Fibroblast of lung (primary cell): ENCODE results near the gene PRKAR1B. TPM values are rescaled to one million over a fixed set of nuclear protein-coding genes. Genes with fewer than 3 reads are reported as not detected.

Experiments used
- DNase-seq, 2 donors: peaks; one replicate each; pipeline versions ENCODE4 v3.0.0 to v3.0.0-alpha.2; 2010; ENCODE audit warnings: low read depth in 2 of 2
- H2AFZ ChIP-seq: 2 replicates; pipeline ENCODE4 v1.5.1; 2012; ENCODE audit warnings: low read length, control low read depth, inconsistent platforms
- H3K27ac ChIP-seq: 2 replicates; pipeline ENCODE4 v1.5.1; 2011; ENCODE audit warnings: low read length, control low read depth; ENCODE audit not compliant: insufficient read depth
- H3K27me3 ChIP-seq: 2 replicates; pipeline ENCODE4 v1.5.1; 2011; ENCODE audit warnings: mild to moderate bottlenecking, low read length; ENCODE audit not compliant: control insufficient read depth, insufficient read depth
- H3K36me3 ChIP-seq: 2 replicates; pipeline ENCODE4 v1.5.1; 2011; ENCODE audit warnings: low read length; ENCODE audit not compliant: control insufficient read depth, insufficient read depth
- H3K4me1 ChIP-seq: 2 replicates; pipeline ENCODE4 v1.5.1; 2011; ENCODE audit warnings: low read length; ENCODE audit not compliant: control insufficient read depth, insufficient read depth; ENCODE audit errors: extremely low read depth
- H3K4me2 ChIP-seq: 2 replicates; pipeline ENCODE4 v1.5.1; 2011; ENCODE audit warnings: low read length, control low read depth; ENCODE audit not compliant: insufficient read depth; ENCODE audit errors: extremely low read depth
- H3K4me3 ChIP-seq, 4 experiments: fragments of 200-600 bp in 1 of 4; sonication (generic) in 1 of 4; replicated peaks in 1 of 4; 2 replicates each; pipeline ENCODE4 v1.5.1; 2011 to 2016; ENCODE audit warnings: low read length in 4 of 4, low read depth in 3 of 4, mild to moderate bottlenecking in 3 of 4, control low read depth in 2 of 4, inconsistent platforms in 1 of 4, mixed read lengths in 1 of 4; ENCODE audit not compliant: insufficient read depth in 1 of 4; ENCODE audit errors: control extremely low read depth in 1 of 4
- H3K79me2 ChIP-seq: 2 replicates; pipeline ENCODE4 v1.5.1; 2012; ENCODE audit warnings: mild to moderate bottlenecking, low read length, inconsistent platforms; ENCODE audit not compliant: control insufficient read depth, insufficient read depth
- H3K9ac ChIP-seq: 2 replicates; pipeline ENCODE4 v1.5.1; 2011; ENCODE audit warnings: mild to moderate bottlenecking, low read length, control low read depth; ENCODE audit not compliant: insufficient read depth
- H3K9me3 ChIP-seq: 2 replicates; pipeline ENCODE4 v1.5.1; 2012; ENCODE audit warnings: low read depth, low read length; ENCODE audit not compliant: control insufficient read depth, insufficient read depth
- H4K20me1 ChIP-seq: 2 replicates; pipeline ENCODE4 v1.5.1; 2011; ENCODE audit warnings: low read length; ENCODE audit not compliant: control insufficient read depth, insufficient read depth; ENCODE audit errors: extremely low read depth
- EZH2 ChIP-seq: IDR thresholded peaks from 2 replicates; pipeline ENCODE4 v1.5.1; 2012; ENCODE audit warnings: low read length, control low read depth, mild to moderate bottlenecking; ENCODE audit errors: missing control alignments
- polyA plus RNA-seq, 2 donors: library from polyadenylated mRNA; depleted of rRNA in 1 of 2; stranded (reverse) in 1 of 2; unstranded in 1 of 2; fragments of >200 nt; gene quantifications; 2 replicates each; pipeline ENCODE4 v1.2.1, GENCODE V29; 2011 to 2012; ENCODE audit warnings: missing spikeins in 1 of 2
- total RNA-seq: library from RNA; depleted of rRNA; stranded (reverse); fragments of >200 nt; gene quantifications from 2 replicates; pipeline ENCODE4 v1.2.1, GENCODE V29; 2014
- TF ChIP-seq, protein P1 (sequence below), 2 donors: IDR thresholded peaks in 1 of 2; conservative IDR thresholded peaks in 1 of 2; 1 replicate in 1 of 2; 2 replicates in 1 of 2; pipeline ENCODE4 v1.5.1; 2011 to 2012; ENCODE audit warnings: low read length in 2 of 2, control low read depth in 1 of 2, inconsistent platforms in 1 of 2, low read depth in 1 of 2, mild to moderate bottlenecking in 1 of 2

The PRKAR1B gene
- total and polyA plus RNA-seq, 2 donors (not counting 1 experiment from before 2014, with no cell fraction given), result 12.7 to 14.5 TPM

DNA sequence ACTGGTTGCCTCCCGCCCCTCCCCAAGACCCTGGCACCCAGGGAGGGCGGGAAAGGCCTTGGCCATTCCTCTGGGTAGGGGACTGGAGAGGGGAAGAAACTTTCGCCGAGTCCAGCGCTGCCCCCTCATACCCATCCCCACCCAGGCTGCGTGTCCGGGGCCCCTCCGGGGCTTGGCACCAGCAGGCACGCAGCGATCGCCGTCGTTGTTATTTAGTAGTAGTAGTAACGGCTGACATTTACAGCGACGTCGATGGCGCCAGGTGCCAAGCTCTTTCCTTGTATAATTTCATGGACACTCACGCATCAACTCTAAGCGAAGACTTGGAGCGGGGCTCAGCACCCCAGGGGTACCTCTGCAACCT, 204.1 kb downstream of the PRKAR1B start:
- Histone ChIP-seq H2AFZ (no peak overlapping the region), H3K4me1 (no peaks in the 10 kb centered on the region), H3K4me3 (no peak overlapping the region), H3K9ac (no peak overlapping the region), H3K27me3 (peaks cover 34% of the 10 kb centered on the region), H3K9me3 (no peaks in the 10 kb centered on the region), H3K36me3 (no peaks in the 10 kb centered on the region), H4K20me1 (no peaks in the 10 kb centered on the region), H3K79me2 (no peaks in the 10 kb centered on the region), H3K27ac (no peak overlapping the region), H3K4me2 (no peak overlapping the region)
- TF ChIP-seq, protein P1, sequence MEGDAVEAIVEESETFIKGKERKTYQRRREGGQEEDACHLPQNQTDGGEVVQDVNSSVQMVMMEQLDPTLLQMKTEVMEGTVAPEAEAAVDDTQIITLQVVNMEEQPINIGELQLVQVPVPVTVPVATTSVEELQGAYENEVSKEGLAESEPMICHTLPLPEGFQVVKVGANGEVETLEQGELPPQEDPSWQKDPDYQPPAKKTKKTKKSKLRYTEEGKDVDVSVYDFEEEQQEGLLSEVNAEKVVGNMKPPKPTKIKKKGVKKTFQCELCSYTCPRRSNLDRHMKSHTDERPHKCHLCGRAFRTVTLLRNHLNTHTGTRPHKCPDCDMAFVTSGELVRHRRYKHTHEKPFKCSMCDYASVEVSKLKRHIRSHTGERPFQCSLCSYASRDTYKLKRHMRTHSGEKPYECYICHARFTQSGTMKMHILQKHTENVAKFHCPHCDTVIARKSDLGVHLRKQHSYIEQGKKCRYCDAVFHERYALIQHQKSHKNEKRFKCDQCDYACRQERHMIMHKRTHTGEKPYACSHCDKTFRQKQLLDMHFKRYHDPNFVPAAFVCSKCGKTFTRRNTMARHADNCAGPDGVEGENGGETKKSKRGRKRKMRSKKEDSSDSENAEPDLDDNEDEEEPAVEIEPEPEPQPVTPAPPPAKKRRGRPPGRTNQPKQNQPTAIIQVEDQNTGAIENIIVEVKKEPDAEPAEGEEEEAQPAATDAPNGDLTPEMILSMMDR (conservative IDR thresholded peaks at IDR 0.05 in 1 of 2, IDR thresholded peaks at IDR 0.05 in 1 of 2; ENCODE audit: low read depth in 1 of 2, low read length in 2 of 2), result no peak
- no peak for TF ChIP-seq EZH2
- no peak for DNase-seq

DNA sequence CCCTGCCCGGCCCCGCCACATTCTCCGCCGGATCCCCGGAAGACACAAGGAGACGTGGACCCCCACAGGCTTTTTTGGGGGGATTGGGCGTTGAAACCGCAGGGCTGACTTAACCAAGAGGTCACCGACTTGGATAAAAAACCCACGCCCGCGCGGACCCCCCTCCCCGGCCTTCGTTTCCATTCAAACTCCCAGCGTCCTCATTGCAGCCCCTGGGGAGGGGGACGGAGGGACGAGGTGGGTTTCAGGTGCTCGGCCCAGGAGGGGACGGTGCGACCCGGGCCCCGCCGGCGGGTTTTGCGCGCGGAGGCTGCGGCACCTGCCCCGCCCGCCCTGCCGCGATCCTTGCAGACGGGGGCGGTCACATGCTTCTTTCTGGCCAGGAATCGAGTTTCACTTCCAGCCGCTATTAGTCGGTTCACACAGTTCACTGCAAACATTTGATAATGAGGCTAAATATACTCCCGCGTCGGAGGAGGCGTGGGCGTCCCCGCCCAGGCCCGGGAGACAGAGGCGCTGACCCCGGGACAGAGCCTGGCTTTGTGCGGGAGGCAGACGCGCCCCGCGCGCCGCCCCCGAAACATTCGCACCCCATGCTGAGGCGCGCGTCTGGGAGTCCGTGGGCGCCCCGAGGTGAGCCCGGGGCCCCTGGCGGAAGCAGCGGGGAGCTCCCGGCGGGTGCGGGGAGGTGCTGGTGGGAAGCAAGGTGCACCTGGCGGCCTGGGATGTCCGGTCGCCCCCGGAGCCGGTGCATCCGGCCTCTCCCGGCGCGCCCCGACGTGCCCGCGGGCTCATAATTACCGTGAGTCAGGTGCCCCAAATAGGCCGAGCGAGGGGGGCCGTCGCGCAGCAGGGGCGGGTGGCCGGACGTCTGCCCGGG, 204.8 kb downstream of the PRKAR1B start:
- no peaks in the 10 kb centered on the region for H4K20me1 ChIP-seq
- peak; percentile 29 to 57 for DNase-seq
- no peaks in the 10 kb centered on the region for H3K36me3 ChIP-seq
- peak overlapping the region; percentile 37 for H3K9ac ChIP-seq
- peak overlapping the region in 3 of 4 experiments; percentile 29 to 51 (median 31) for H3K4me3 ChIP-seq
- H3K4me2 ChIP-seq, result peak overlapping the region; percentile 68
- H2AFZ ChIP-seq, result no peak overlapping the region
- no peaks in the 10 kb centered on the region for H3K79me2 ChIP-seq
- TF ChIP-seq, protein P1 (conservative IDR thresholded peaks at IDR 0.05 in 1 of 2, IDR thresholded peaks at IDR 0.05 in 1 of 2; ENCODE audit: low read depth in 1 of 2, low read length in 2 of 2), result no peak
- TF ChIP-seq EZH2, result peak; percentile 74
- H3K9me3 ChIP-seq, result no peaks in the 10 kb centered on the region
- no peaks in the 10 kb centered on the region for H3K4me1 ChIP-seq
- H3K27ac ChIP-seq, result no peak overlapping the region
- peaks cover 34% of the 10 kb centered on the region for H3K27me3 ChIP-seq

DNA sequence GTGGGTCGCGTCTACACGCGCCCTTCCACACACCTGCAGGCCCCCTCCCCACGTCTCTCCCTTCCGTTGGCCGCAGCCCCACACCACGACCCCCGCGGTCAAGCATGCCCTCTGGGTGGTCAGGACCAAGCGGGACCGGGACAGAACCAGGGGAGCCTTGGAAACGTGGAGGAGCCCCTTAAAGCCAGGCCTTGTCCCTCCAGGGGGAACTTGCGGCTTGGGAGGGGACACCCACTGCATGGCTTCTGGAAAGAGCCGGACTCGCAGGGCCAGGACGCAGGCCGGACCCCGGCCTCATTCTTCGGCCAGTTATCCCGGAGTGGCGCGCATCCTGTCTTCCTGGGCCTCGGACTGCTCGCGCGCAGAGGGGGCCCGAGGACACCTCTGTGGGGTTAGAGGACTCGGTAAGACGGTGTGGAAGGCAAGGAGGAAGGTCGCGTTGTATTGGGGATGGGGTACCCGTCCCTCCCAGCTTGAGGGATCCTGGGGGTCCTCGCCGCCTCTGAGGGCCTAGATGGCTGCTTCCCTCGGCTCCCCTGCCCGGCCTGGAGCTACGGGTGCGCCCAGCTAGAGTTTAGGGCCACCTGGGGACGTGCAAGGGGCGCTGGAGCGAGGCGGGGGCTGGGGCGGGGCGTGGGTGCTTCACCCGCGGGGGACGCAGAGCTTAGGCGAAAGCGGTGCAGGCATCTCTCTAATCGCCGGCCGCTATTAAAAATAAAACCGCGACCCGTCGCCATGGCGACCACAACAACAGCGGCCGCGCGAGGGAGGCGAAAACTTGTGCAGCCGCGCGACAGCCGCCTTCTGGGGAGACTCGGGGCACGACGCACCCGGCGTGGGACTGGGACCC, 205.6 kb downstream of the PRKAR1B start:
- H3K4me2 ChIP-seq, result peak overlapping the region; percentile 51
- H3K27ac ChIP-seq, result no peak overlapping the region
- peak overlapping the region in 2 of 4 experiments; percentile 29 to 51 for H3K4me3 ChIP-seq
- H3K9ac ChIP-seq, result peak overlapping the region; percentile 37
- peak in 1 of 2 donors; percentile 41 for DNase-seq
- no peak for TF ChIP-seq EZH2
- TF ChIP-seq, protein P1 (conservative IDR thresholded peaks at IDR 0.05 in 1 of 2, IDR thresholded peaks at IDR 0.05 in 1 of 2; ENCODE audit: low read depth in 1 of 2, low read length in 2 of 2), result no peak
- no peaks in the 10 kb centered on the region for H3K36me3 ChIP-seq
- H3K27me3 ChIP-seq, result peaks cover 34% of the 10 kb centered on the region
- H3K9me3 ChIP-seq, result no peaks in the 10 kb centered on the region
- H3K79me2 ChIP-seq, result no peaks in the 10 kb centered on the region
- no peaks in the 10 kb centered on the region for H3K4me1 ChIP-seq
- H2AFZ ChIP-seq, result no peak overlapping the region
- H4K20me1 ChIP-seq, result no peaks in the 10 kb centered on the region
